ENCODE results near the gene SOST. TPM values are rescaled to one million over a fixed set of nuclear protein-coding genes. Genes with fewer than 3 reads are reported as not detected.

SOST gene
- total RNA-seq (not detected), polyA plus RNA-seq (not detected)
- long read RNA-seq, donor 1: 0 reads
- long read RNA-seq, donor 2: 0 reads

DNA sequence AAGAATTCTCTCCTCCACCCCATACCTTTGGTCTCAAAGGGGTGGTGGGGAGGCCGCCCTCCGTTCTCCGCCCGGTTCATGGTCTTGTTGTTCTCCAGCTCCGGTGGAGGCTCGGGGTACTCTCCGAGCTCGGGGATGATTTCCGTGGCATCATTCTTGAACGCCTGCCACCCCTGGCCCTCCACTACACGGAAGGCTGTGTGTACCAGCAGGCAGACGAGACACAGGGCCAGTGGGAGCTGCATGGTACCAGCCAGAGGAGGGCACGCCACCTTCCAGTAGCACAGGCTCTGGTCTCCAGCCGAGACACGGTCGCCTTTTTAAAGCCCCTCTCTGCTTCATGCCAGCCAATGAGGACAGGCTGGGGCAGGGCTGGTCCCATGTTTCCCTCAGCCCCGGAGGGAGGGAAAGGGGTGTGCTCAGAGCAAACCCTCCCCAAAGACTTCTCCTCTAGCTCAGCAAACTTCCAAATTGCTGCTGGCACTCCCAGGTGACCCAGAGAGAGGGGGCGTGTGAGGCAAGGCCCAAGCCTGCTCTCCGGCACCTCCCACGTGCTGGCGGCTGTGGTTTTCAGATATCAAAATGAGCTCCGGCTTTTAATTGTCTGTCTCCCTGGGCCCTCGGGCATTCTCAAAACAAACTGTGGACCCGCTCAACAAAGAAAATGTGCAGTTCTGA, at the start of gene SOST:
Gene SOST, minus strand, starts transcription at position 295 of the 678 bp plus-strand sequence. Its CDS starts 50 bp downstream, at position 245.
- no peaks in the 10 kb centered on the region for H3K36me3 ChIP-seq (ENCODE audit: insufficient read depth in 1 of 2, low read depth in 1 of 2)
- H3K4me3 ChIP-seq: no peak within 1 kb of the TSS
- TF ChIP-seq, protein P1, sequence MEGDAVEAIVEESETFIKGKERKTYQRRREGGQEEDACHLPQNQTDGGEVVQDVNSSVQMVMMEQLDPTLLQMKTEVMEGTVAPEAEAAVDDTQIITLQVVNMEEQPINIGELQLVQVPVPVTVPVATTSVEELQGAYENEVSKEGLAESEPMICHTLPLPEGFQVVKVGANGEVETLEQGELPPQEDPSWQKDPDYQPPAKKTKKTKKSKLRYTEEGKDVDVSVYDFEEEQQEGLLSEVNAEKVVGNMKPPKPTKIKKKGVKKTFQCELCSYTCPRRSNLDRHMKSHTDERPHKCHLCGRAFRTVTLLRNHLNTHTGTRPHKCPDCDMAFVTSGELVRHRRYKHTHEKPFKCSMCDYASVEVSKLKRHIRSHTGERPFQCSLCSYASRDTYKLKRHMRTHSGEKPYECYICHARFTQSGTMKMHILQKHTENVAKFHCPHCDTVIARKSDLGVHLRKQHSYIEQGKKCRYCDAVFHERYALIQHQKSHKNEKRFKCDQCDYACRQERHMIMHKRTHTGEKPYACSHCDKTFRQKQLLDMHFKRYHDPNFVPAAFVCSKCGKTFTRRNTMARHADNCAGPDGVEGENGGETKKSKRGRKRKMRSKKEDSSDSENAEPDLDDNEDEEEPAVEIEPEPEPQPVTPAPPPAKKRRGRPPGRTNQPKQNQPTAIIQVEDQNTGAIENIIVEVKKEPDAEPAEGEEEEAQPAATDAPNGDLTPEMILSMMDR (IDR thresholded peaks at IDR 0.05): no peak
- no peaks in the 10 kb centered on the region for H3K9me3 ChIP-seq
- peaks cover 0 to 34% (median 22%) of the 10 kb centered on the region in 3 donors for H3K27me3 ChIP-seq (ENCODE audit: insufficient read depth in 3 of 3, low read length in 2 of 3)
- H3K4me1 ChIP-seq: peaks cover 13% of the 10 kb centered on the region
- H3K27ac ChIP-seq: no peak within 1 kb of the TSS
- 74 to 78% (median 77%) methylated on average over 24 of the region's 24 CpGs for WGBS, 3 donors
- intact Hi-C loops (cut with DNase I): loop anchor here in 1 of 2 donors (5.0 kb wide), 1 partner anchor 181 kb away; no protein-coding TSS in a partner anchor
- DNase-seq (no peak), ATAC-seq (no peak)

DNA sequence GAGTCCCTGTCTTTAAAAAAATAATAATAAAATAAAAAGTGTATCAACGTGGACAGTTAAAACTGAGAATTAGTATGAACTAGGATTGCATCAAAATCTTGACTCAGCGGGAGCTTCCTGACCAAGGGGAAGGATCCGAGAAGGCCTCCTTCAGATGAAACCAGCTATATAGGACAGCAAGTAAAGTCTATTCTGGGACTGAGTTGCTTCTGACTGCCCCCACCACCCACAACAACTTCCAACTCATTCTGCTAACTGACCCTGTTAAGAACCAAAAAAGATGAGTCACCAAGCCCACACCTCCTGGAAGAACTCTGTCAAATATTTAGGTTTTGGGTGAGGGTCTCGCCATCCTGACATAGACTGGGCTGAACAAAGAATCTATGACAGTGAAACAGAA, 49.5 kb upstream of the SOST start:
- ATAC-seq (no peak), DNase-seq (no peak)
- intact Hi-C loops (cut with DNase I): no loop called here
- WGBS, 3 donors: 93 to 97% (median 96%) methylated on average over 4 of the region's 4 CpGs
- Histone ChIP-seq H3K4me1 (no peaks in the 10 kb centered on the region), H3K4me3 (no peak overlapping the region), H3K27ac (no peak overlapping the region), H3K36me3 (ENCODE audit: insufficient read depth in 1 of 2, low read depth in 1 of 2) (peaks cover 0 to 21% of the 10 kb centered on the region in 2 donors), H3K9me3 (no peaks in the 10 kb centered on the region), H3K27me3 (ENCODE audit: insufficient read depth in 3 of 3, low read length in 2 of 3) (no peaks in the 10 kb centered on the region)
- TF ChIP-seq, protein P1 (IDR thresholded peaks at IDR 0.05): no peak

DNA sequence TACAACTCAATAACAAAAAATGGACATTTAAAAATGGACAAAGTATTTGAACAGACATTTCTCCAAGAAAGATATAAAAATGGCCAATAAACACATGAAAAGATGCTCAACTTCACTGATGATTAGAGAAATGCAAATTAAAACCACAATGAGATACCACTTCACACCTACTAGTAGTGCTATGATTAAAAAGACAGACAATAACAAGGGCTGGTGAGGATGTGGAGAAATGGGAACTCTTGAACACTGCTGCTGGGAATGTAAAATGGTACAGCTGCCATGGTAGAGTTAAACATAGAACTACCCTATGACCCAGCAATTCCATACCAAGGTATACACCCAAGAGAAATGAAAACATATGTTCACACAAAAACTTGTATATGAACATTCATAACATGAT, 46.5 kb upstream of the SOST start:
- Histone ChIP-seq H3K36me3 (ENCODE audit: insufficient read depth in 1 of 2, low read depth in 1 of 2) (peaks cover 0 to 17% of the 10 kb centered on the region in 2 donors), H3K9me3 (no peaks in the 10 kb centered on the region), H3K4me1 (no peaks in the 10 kb centered on the region), H3K27ac (no peak overlapping the region), H3K4me3 (no peak overlapping the region), H3K27me3 (ENCODE audit: insufficient read depth in 3 of 3, low read length in 2 of 3) (peaks cover 0 to 2% (median 0%) of the 10 kb centered on the region in 3 donors)
- ATAC-seq (no peak), DNase-seq (no peak)
- intact Hi-C loops (cut with DNase I): no loop called here
- TF ChIP-seq, protein P1 (IDR thresholded peaks at IDR 0.05): no peak

- DNase-seq (no peak), ATAC-seq (no peak)
- no peaks in the 10 kb centered on the region for H3K9me3 ChIP-seq
- peaks cover 0 to 15% of the 10 kb centered on the region in 2 donors for H3K36me3 ChIP-seq (ENCODE audit: insufficient read depth in 1 of 2, low read depth in 1 of 2)
- TF ChIP-seq, protein P1 (IDR thresholded peaks at IDR 0.05): no peak
- intact Hi-C loops (cut with DNase I): no loop called here
- no peak overlapping the region for H3K4me3 ChIP-seq
- no peak overlapping the region for H3K27ac ChIP-seq
- H3K27me3 ChIP-seq (ENCODE audit: insufficient read depth in 3 of 3, low read length in 2 of 3): peaks cover 0 to 2% (median 0%) of the 10 kb centered on the region in 3 donors
- no peaks in the 10 kb centered on the region for H3K4me1 ChIP-seq
- WGBS, 3 donors: 40 to 46% (median 41%) methylated on average over 4 of the region's 4 CpGs
These were observed 45.2 kb upstream of the SOST start for GRCh38 chr17:43803758-43804157.

All from psoas muscle (tissue), 8 donors.